OCI-LY7 (cell line): ENCODE results near the gene OR4D1.

Experiments
- CTCF ChIP-seq: fragments of 200-600 bp; sonication (generic); conservative IDR thresholded peaks from 2 replicates; pipeline ENCODE4 v1.5.1; 2014; ENCODE audit warnings: mild to moderate bottlenecking, antibody characterized with exemption, low read length, moderate library complexity, mixed read lengths
- EZH2phosphoT487 ChIP-seq: fragments of 200-600 bp; sonication (generic); IDR thresholded peaks from 2 replicates; pipeline ENCODE4 v1.6.1; 2018; ENCODE audit warnings: low read depth, borderline replicate concordance, mild to moderate bottlenecking, mixed run types, antibody characterized with exemption, low read length, moderate library complexity, mixed read lengths

- TF ChIP-seq CTCF (no peak), EZH2phosphoT487 (no peak)
These were observed 57.8 kb downstream of the OR4D1 start for GRCh38 chr17:58205936-58206335.
